IPS-18c (cell line): ENCODE data around the gene ANO7.
"Not testable (repeated sequence)": the region's sequence is repeated elsewhere in the genome, so short reads cannot be mapped to it uniquely, and the experiment has no call there.

ENCODE experiments used
- H3K4me3 ChIP-seq: 2 replicates; pipeline ENCODE4 v1.7.0; 2013; ENCODE audit warnings: low read depth, mild to moderate bottlenecking, low read length, moderate library complexity; ENCODE audit not compliant: insufficient read depth
- H3K9me3 ChIP-seq: one replicate; pipeline ENCODE4 v1.6.1; 2013; ENCODE audit warnings: mild to moderate bottlenecking, low read length, moderate library complexity; ENCODE audit not compliant: control insufficient read depth, insufficient read depth

The ANO7 gene

GRCh38 chr2:241183221-241183620, 5.3 kb upstream of the ANO7 start:
- no peaks in the 10 kb centered on the region for H3K9me3 ChIP-seq
- H3K4me3 ChIP-seq, result no peak overlapping the region

GRCh38 chr2:241184901-241185300, 3.6 kb upstream of the ANO7 start:
- no peaks in the 10 kb centered on the region for H3K9me3 ChIP-seq
- no peak overlapping the region for H3K4me3 ChIP-seq

GRCh38 chr2:241185961-241186360, 2.5 kb upstream of the ANO7 start:
- Histone ChIP-seq H3K9me3 (no peaks in the 10 kb centered on the region), H3K4me3 (no peak overlapping the region)

- Histone ChIP-seq H3K4me3 (no peak overlapping the region), H3K9me3 (no peaks in the 10 kb centered on the region)
Measured at GRCh38 chr2:241187101-241187917, 1.2 kb upstream of the ANO7 start.

GRCh38 chr2:241187918-241188234, 601 bp upstream of the ANO7 start:
- H3K4me3 ChIP-seq, result no peak overlapping the region

GRCh38 chr2:241189093-241189855, 797 bp downstream of the ANO7 start:
- no peak overlapping the region for H3K4me3 ChIP-seq
- H3K9me3 ChIP-seq, result no peaks in the 10 kb centered on the region

More at GRCh38 chr2:241187918-241188234, 601 bp upstream of the ANO7 start:
- H3K9me3 ChIP-seq, result no peaks in the 10 kb centered on the region

- Histone ChIP-seq H3K4me3 (no peak overlapping the region), H3K9me3 (no peaks in the 10 kb centered on the region)
Measured at GRCh38 chr2:241189856-241190201, 1.4 kb downstream of the ANO7 start.

- Histone ChIP-seq H3K9me3 (no peaks in the 10 kb centered on the region), H3K4me3 (no peak overlapping the region)
Measured at GRCh38 chr2:241190291-241190981, 2.0 kb downstream of the ANO7 start.

GRCh38 chr2:241191081-241191480, 2.6 kb downstream of the ANO7 start:
- Histone ChIP-seq H3K9me3 (no peaks in the 10 kb centered on the region), H3K4me3 (no peak overlapping the region)

- Histone ChIP-seq H3K9me3 (no peaks in the 10 kb centered on the region), H3K4me3 (no peak overlapping the region)
Measured at GRCh38 chr2:241193271-241193670, 4.8 kb downstream of the ANO7 start.

GRCh38 chr2:241194811-241195210, 6.3 kb downstream of the ANO7 start:
- no peaks in the 10 kb centered on the region for H3K9me3 ChIP-seq
- H3K4me3 ChIP-seq, result no peak overlapping the region

GRCh38 chr2:241195506-241196130, 7.1 kb downstream of the ANO7 start:
- H3K4me3 ChIP-seq, result no peak overlapping the region
- no peaks in the 10 kb centered on the region for H3K9me3 ChIP-seq

- H3K9me3 ChIP-seq, H3K4me3 ChIP-seq: not testable (repeated sequence)
Measured at GRCh38 chr2:241197246-241197645, 8.8 kb downstream of the ANO7 start.

- Histone ChIP-seq H3K4me3 (no peak overlapping the region), H3K9me3 (peaks cover 3% of the 10 kb centered on the region)
Measured at GRCh38 chr2:241197947-241198346, 9.5 kb downstream of the ANO7 start.

GRCh38 chr2:241198381-241199279, 10.2 kb downstream of the ANO7 start:
- Histone ChIP-seq H3K9me3 (peaks cover 3% of the 10 kb centered on the region), H3K4me3 (no peak overlapping the region)

GRCh38 chr2:241199286-241199685, 10.8 kb downstream of the ANO7 start:
- Histone ChIP-seq H3K9me3 (peaks cover 3% of the 10 kb centered on the region), H3K4me3 (no peak overlapping the region)
